ENCODE results near the gene UXS1. TPM values are rescaled to one million over a fixed set of nuclear protein-coding genes. Genes with fewer than 3 reads are reported as not detected.

UXS1 gene
- total and polyA plus RNA-seq, 2 of the 8 experiments (the other 6 are each of a cell fraction or from before 2014, with no cell fraction given): 44.5 to 63.4 TPM

DNA sequence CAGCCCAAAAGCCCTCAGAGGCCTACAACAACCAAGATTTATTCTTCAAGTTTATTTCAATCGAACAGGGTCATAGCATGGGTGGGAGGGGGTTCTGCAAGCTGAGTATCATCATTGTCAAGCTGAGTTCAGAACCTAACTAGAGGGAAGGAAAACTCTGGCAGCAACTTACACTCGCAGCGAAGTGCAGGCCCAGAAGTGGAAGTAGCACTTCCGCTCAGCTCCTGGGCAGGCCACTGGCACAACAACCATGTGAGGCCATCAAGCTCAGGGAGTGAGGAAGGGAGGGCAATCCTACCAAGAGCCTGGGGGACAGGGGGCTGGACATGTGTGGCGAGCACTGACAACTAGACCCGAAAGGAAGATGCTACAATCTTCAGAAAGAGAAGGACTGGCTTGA lies 4.8 kb downstream of the UXS1 start:
- Histone ChIP-seq H3K18ac (ENCODE audit: extremely low read depth, low read length) (no peak overlapping the region), H2BK12ac (ENCODE audit: low read depth, low read length) (no peak overlapping the region), H3K9me3 (ENCODE audit: insufficient read depth in 2 of 2, low read depth in 1 of 2, low read length in 1 of 2) (no peaks in the 10 kb centered on the region), H3K4me3 (ENCODE audit: extremely low read depth in 1 of 4, insufficient read depth in 2 of 4, low read depth in 3 of 4, low read length in 4 of 4) (no peak overlapping the region), H3K14ac (ENCODE audit: insufficient read length) (no peak overlapping the region), H2AFZ (ENCODE audit: low read length) (no peak overlapping the region), H3K79me1 (ENCODE audit: low read depth, low read length) (peaks cover 19% of the 10 kb centered on the region), H4K5ac (ENCODE audit: insufficient read length, low read depth, low read length) (no peak overlapping the region), H3K27ac (ENCODE audit: low read depth, low read length) (no peak overlapping the region), H4K91ac (replicated peaks; ENCODE audit: insufficient read length, low read length) (no peak overlapping the region), H3K9ac (replicated peaks in 1 of 4; ENCODE audit: extremely low read depth in 1 of 4, low read depth in 3 of 4, low read length in 3 of 4) (no peak overlapping the region), H3K79me2 (ENCODE audit: control insufficient read depth in 1 of 2, insufficient read depth in 2 of 2, low read length in 2 of 2) (peaks cover 18 to 88% of the 10 kb centered on the region in 2 experiments), H3K23me2 (ENCODE audit: low read depth, low read length) (peaks cover 7% of the 10 kb centered on the region), H3K4me1 (replicated peaks in 1 of 4; ENCODE audit: control insufficient read depth in 3 of 4, insufficient read depth in 4 of 4, low read length in 3 of 4) (peaks cover 8 to 20% (median 13%) of the 10 kb centered on the region in 4 experiments), H3K23ac (ENCODE audit: insufficient read length) (no peak overlapping the region), H3K27me3 (replicated peaks in 1 of 4; ENCODE audit: control insufficient read depth in 3 of 4, extremely low read depth in 1 of 4, insufficient read depth in 3 of 4, low read length in 3 of 4) (no peaks in the 10 kb centered on the region), H2BK20ac (ENCODE audit: low read length) (no peak overlapping the region), H4K20me1 (replicated peaks in 1 of 2; ENCODE audit: control insufficient read depth in 1 of 2, insufficient read depth in 2 of 2, low read length in 2 of 2) (peaks cover 6 to 31% of the 10 kb centered on the region in 2 experiments), H2AK5ac (ENCODE audit: low read depth, low read length) (peak overlapping the region; percentile 60; the same call in 1 of the 2 replicates), H2BK120ac (replicated peaks; ENCODE audit: low read depth, low read length) (no peak overlapping the region), H3K36me3 (ENCODE audit: control insufficient read depth in 2 of 4, insufficient read depth in 4 of 4, low read length in 3 of 4) (no peaks in the 10 kb centered on the region), H3K4me2 (ENCODE audit: insufficient read depth in 1 of 2, low read depth in 2 of 2, low read length in 2 of 2) (no peak overlapping the region; a peak in 1 of 4 replicates), H3K56ac (replicated peaks; ENCODE audit: insufficient read length, low read depth, low read length) (no peak overlapping the region), H4K8ac (ENCODE audit: extremely low read depth, insufficient read depth, low read length) (no peak overlapping the region), H2BK15ac (ENCODE audit: low read length) (no peak overlapping the region), H3K4ac (replicated peaks; ENCODE audit: insufficient read length, low read depth, low read length) (no peak overlapping the region), H2BK5ac (ENCODE audit: low read depth, low read length) (0 out of 2 replicates have a peak overlapping the region, but pooled peaks have one; percentile 26)
- ChIA-PET POLR2A (ENCODE audit: partially characterized antibody) (no interaction called here), CTCF (ENCODE audit: partially characterized antibody) (no interaction called here)
- TF ChIP-seq SP1 (IDR thresholded peaks at IDR 0.05; ENCODE audit: low read depth, low read length) (no peak), TAF1 (IDR thresholded peaks at IDR 0.05; ENCODE audit: low read depth, low read length) (no peak), SRF (IDR thresholded peaks at IDR 0.05; ENCODE audit: low read depth, low read length) (no peak), HDAC2 (IDR thresholded peaks at IDR 0.05; ENCODE audit: borderline replicate concordance in 1 of 2, low read depth in 2 of 2, low read length in 2 of 2) (no peak), POU5F1 (IDR thresholded peaks at IDR 0.05; ENCODE audit: low read depth, low read length) (no peak), YY1 (IDR thresholded peaks at IDR 0.05; ENCODE audit: low read depth, low read length) (no peak), EP300 (IDR thresholded peaks at IDR 0.05; ENCODE audit: borderline replicate concordance in 1 of 2, low read depth in 2 of 2, low read length in 2 of 2) (no peak), MAX (IDR thresholded peaks at IDR 0.05) (no peak), CEBPB (IDR thresholded peaks at IDR 0.05; ENCODE audit: low read depth, low read length) (no peak), ASH2L (IDR thresholded peaks at IDR 0.05; ENCODE audit: low read length) (no peak), SIRT6 (IDR thresholded peaks at IDR 0.05; ENCODE audit: low read length) (no peak), GABPA (IDR thresholded peaks at IDR 0.05; ENCODE audit: borderline replicate concordance, insufficient read depth, low read length) (no peak)
- FAIRE-seq (no peak), DNase-seq (ENCODE audit: low read depth in 1 of 2, low spot score in 2 of 2) (no peak)
- 87% methylated on average over 6 of the region's 6 CpGs; no CpG with 5 or more reads in 1 of the 2 experiments for WGBS, 2 experiments (ENCODE audit: extremely low coverage in 1 of 2, insufficient coverage in 1 of 2, insufficient read length in 1 of 2, insufficient replicate concordance in 2 of 2, low coverage in 1 of 2, low lambda C conversion rate in 2 of 2, missing lambda C conversion rate in 1 of 2)

Measured in H1 (cell line).